Measurements from ENCODE around the gene OR51F1.
"Not testable (repeated sequence)": the region's sequence is repeated elsewhere in the genome, so short reads cannot be mapped to it uniquely, and the experiment has no call there.

Gene OR51F1

GRCh38 chr11:4769838-4770237 is at the start of gene OR51F1:
TSS of gene OR51F1 (minus strand) at chr11:4769938. CDS start at chr11:4769938, 0 bp downstream.
- no peak for DNase-seq

GRCh38 chr11:4809246-4809645 is 39.5 kb upstream of the OR51F1 start:
- no peak for DNase-seq

- no peak for DNase-seq
Observed at GRCh38 chr11:4808476-4808875, 38.7 kb upstream of the OR51F1 start.

GRCh38 chr11:4804280-4804679 is 34.5 kb upstream of the OR51F1 start, which contains the start of gene OR52R1:
TSS of gene OR52R1 (minus strand) at chr11:4804380. CDS start at chr11:4804380, 0 bp downstream.
- DNase-seq = no peak

GRCh38 chr11:4801316-4801715 is 31.6 kb upstream of the OR51F1 start:
- not testable (repeated sequence) for DNase-seq

GRCh38 chr11:4798427-4799183 is 28.9 kb upstream of the OR51F1 start:
- no peak for DNase-seq

GRCh38 chr11:4797206-4797605 is 27.5 kb upstream of the OR51F1 start:
- no peak for DNase-seq

GRCh38 chr11:4782454-4782853 is 12.7 kb upstream of the OR51F1 start:
- no peak for DNase-seq

GRCh38 chr11:4768094-4768493 is 1.6 kb downstream of the OR51F1 start:
- no peak for DNase-seq

GRCh38 chr11:4766420-4767043 is 3.2 kb downstream of the OR51F1 start:
- no peak for DNase-seq

GRCh38 chr11:4763096-4763495 is 6.6 kb downstream of the OR51F1 start:
- no peak for DNase-seq

GRCh38 chr11:4751201-4751600 is 18.5 kb downstream of the OR51F1 start:
- no peak for DNase-seq

GRCh38 chr11:4748438-4748837 is 21.3 kb downstream of the OR51F1 start:
- no peak for DNase-seq

GRCh38 chr11:4740735-4741134 is 29.0 kb downstream of the OR51F1 start:
- no peak for DNase-seq

- DNase-seq = no peak
Observed at GRCh38 chr11:4727171-4727570, 42.6 kb downstream of the OR51F1 start.

- DNase-seq = not testable (repeated sequence)
Observed at GRCh38 chr11:4722616-4723534, 46.9 kb downstream of the OR51F1 start.

All from stimulated activated CD4-positive, alpha-beta T cell treated with anti-CD3 and anti-CD28 coated beads, Interleukin-1b, Interleukin-23, amount 100 ng/mL, for 48 hours (primary cell).